ENCODE measurements around the gene CDIP1. TPM values are rescaled to one million over a fixed set of nuclear protein-coding genes. Genes with fewer than 3 reads are reported as not detected.

CDIP1 gene
- total and polyA plus RNA-seq, 10 of the 15 experiments (the other 5 are each of a cell fraction or from before 2014, with no cell fraction given), result 6.1 to 32.4 (median 13.6) TPM

DNA sequence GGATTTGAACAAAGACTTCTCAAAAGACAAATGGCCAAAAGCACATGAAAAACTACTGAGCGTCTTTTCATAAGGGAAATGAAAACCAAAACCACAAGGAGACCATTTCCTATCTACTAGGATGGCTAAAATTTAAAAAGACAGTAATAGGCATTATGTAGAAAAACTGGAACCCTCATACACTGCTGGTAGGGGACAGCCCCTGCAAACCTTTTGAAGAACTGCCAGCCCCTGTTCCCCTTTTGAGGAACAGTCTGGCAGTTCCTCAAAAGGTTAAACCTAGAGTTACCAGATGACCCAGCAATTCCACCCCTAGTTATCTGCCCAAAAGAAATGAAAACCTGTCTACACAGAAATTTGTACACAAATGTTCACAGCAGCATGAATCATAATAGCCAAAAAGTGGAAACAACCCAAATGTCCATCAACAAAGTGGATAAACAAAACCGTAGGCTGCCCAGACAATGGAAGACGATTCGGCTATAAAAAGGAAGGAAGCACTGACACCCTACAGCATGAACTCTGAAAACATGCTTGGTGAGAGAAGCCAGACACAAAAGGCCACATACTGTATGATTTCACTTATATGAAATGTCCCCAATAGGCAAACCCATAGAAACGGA lies 22.9 kb downstream of the CDIP1 start:
- Histone ChIP-seq H3K27me3 (replicated peaks in 1 of 2; ENCODE audit: control insufficient read depth in 2 of 2, insufficient read depth in 2 of 2, low read length in 1 of 2) (no peaks in the 10 kb centered on the region), H3K79me2 (ENCODE audit: control insufficient read depth, insufficient read depth, low read length) (no peaks in the 10 kb centered on the region; the same call in 1 of the 2 replicates), H3K9me3 (replicated peaks; ENCODE audit: control insufficient read depth, insufficient read depth, low read length) (no peaks in the 10 kb centered on the region), H3K4me1 (ENCODE audit: control insufficient read depth, insufficient read depth, low read length) (peaks cover 23% of the 10 kb centered on the region), H3K36me3 (ENCODE audit: control insufficient read depth in 2 of 2, insufficient read depth in 2 of 2, low read length in 1 of 2) (peaks cover 7 to 29% of the 10 kb centered on the region in 2 experiments; a peak in 3 of 4 replicates), H2AFZ (ENCODE audit: control insufficient read depth, low read depth, low read length) (peak overlapping the region; percentile 35), H4K20me1 (ENCODE audit: control insufficient read depth, insufficient read depth) (no peaks in the 10 kb centered on the region), H3K4me3 (peak overlapping the region; percentile 25; the same call in 1 of the 2 replicates), H3K9ac (ENCODE audit: control insufficient read depth, insufficient read depth, low read length) (peak overlapping the region; percentile 43; the same call in 1 of the 2 replicates), H3K27ac (ENCODE audit: control insufficient read depth, insufficient read depth) (peak overlapping the region; percentile 77), H3K4me2 (ENCODE audit: control insufficient read depth, insufficient read depth) (peak overlapping the region; percentile 36)
- POLR2A ChIA-PET, result interaction anchor here (1.9 to 2.7 kb wide), 2 partner anchors 11 to 14 kb away, joined by 4 to 6 read pairs; no protein-coding TSS in a partner anchor
- intact Hi-C loops (cut with micrococcal nuclease; ENCODE audit: unreplicated experiment) (loop anchor here (10.0 kb wide), 2 partner anchors 99 to 439 kb away; partner anchors contain the start of genes SEC14L5 and UBALD1), in situ Hi-C loops (cut with MboI) (loop anchor here (10.0 kb wide), 1 partner anchor 439 kb away; the partner anchor contains the start of gene SEC14L5)
- BruUV-seq (replicated peaks), result no TSS peak
- DNase-seq (ENCODE audit: low read depth, low spot score) (peak; percentile 52), ATAC-seq (peak; percentile 82), FAIRE-seq (peak; percentile 89)
- CTCF ChIA-PET, result interaction anchor here (0.7 to 6.7 kb wide), 5 partner anchors 10 to 108 kb away, joined by 3 to 65 read pairs (median 18); partner anchors contain the start of gene MGRN1
- SMC1A ChIA-PET (ENCODE audit: uncharacterized antibody, unreplicated experiment), result interaction anchor here (0.9 to 2.3 kb wide), 11 partner anchors 9 to 126 kb away, joined by 3 to 11 read pairs (median 5); partner anchors contain the start of gene NMRAL1
- RAD21 ChIA-PET (ENCODE audit: unreplicated experiment), result interaction anchor here (1.2 to 1.8 kb wide), 5 partner anchors 9 to 70 kb away, joined by 3 to 12 read pairs (median 5); partner anchors contain the start of gene CDIP1
- 9% methylated on average over 5 of the region's 5 CpGs for WGBS (ENCODE audit: insufficient coverage, insufficient replicate concordance, low lambda C conversion rate, missing lambda C conversion rate)
- TF ChIP-seq RB1 (IDR thresholded peaks at IDR 0.05; ENCODE audit: borderline replicate concordance) (no peak), POLR2A (IDR thresholded peaks at IDR 0.05; ENCODE audit: low read depth, low read length) (no peak), NR2F1 (conservative IDR thresholded peaks at IDR 0.05) (peak; percentile 55), ATF7 (IDR thresholded peaks at IDR 0.05; ENCODE audit: low read depth) (0 out of 2 replicates have a peak, but pooled peaks have one; percentile 27), ZNF622 (IDR thresholded peaks at IDR 0.05) (no peak), CREM (IDR thresholded peaks at IDR 0.05; ENCODE audit: low read depth) (peak; percentile 32; the same call in 1 of the 2 replicates), STAT3 (IDR thresholded peaks at IDR 0.05; ENCODE audit: low read depth, low read length) (no peak), ZBED1 (IDR thresholded peaks at IDR 0.05; ENCODE audit: borderline replicate concordance) (no peak), SMAD5 (IDR thresholded peaks at IDR 0.05; ENCODE audit: low read depth) (no peak), IKZF2 (IDR thresholded peaks at IDR 0.05) (peak; percentile 78 to 85), IKZF1 (conservative IDR thresholded peaks at IDR 0.05) (peak; percentile 66)
- TF ChIP-seq, protein P1, sequence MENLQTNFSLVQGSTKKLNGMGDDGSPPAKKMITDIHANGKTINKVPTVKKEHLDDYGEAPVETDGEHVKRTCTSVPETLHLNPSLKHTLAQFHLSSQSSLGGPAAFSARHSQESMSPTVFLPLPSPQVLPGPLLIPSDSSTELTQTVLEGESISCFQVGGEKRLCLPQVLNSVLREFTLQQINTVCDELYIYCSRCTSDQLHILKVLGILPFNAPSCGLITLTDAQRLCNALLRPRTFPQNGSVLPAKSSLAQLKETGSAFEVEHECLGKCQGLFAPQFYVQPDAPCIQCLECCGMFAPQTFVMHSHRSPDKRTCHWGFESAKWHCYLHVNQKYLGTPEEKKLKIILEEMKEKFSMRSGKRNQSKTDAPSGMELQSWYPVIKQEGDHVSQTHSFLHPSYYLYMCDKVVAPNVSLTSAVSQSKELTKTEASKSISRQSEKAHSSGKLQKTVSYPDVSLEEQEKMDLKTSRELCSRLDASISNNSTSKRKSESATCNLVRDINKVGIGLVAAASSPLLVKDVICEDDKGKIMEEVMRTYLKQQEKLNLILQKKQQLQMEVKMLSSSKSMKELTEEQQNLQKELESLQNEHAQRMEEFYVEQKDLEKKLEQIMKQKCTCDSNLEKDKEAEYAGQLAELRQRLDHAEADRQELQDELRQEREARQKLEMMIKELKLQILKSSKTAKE (IDR thresholded peaks at IDR 0.05; ENCODE audit: low read depth, poor library complexity, severe bottlenecking), result peak; percentile 66
- TF ChIP-seq, protein P2, sequence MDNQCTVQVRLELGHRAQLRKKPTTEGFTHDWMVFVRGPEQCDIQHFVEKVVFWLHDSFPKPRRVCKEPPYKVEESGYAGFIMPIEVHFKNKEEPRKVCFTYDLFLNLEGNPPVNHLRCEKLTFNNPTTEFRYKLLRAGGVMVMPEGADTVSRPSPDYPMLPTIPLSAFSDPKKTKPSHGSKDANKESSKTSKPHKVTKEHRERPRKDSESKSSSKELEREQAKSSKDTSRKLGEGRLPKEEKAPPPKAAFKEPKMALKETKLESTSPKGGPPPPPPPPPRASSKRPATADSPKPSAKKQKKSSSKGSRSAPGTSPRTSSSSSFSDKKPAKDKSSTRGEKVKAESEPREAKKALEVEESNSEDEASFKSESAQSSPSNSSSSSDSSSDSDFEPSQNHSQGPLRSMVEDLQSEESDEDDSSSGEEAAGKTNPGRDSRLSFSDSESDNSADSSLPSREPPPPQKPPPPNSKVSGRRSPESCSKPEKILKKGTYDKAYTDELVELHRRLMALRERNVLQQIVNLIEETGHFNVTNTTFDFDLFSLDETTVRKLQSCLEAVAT (IDR thresholded peaks at IDR 0.05), result 0 out of 2 replicates have a peak, but pooled peaks have one; percentile 46
- TF ChIP-seq, protein P3, sequence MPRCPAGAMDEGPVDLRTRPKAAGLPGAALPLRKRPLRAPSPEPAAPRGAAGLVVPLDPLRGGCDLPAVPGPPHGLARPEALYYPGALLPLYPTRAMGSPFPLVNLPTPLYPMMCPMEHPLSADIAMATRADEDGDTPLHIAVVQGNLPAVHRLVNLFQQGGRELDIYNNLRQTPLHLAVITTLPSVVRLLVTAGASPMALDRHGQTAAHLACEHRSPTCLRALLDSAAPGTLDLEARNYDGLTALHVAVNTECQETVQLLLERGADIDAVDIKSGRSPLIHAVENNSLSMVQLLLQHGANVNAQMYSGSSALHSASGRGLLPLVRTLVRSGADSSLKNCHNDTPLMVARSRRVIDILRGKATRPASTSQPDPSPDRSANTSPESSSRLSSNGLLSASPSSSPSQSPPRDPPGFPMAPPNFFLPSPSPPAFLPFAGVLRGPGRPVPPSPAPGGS (IDR thresholded peaks at IDR 0.05; ENCODE audit: borderline replicate concordance, insufficient read depth, low read depth, low read length, poor library complexity, severe bottlenecking), result no peak
- TF ChIP-seq, protein P4, sequence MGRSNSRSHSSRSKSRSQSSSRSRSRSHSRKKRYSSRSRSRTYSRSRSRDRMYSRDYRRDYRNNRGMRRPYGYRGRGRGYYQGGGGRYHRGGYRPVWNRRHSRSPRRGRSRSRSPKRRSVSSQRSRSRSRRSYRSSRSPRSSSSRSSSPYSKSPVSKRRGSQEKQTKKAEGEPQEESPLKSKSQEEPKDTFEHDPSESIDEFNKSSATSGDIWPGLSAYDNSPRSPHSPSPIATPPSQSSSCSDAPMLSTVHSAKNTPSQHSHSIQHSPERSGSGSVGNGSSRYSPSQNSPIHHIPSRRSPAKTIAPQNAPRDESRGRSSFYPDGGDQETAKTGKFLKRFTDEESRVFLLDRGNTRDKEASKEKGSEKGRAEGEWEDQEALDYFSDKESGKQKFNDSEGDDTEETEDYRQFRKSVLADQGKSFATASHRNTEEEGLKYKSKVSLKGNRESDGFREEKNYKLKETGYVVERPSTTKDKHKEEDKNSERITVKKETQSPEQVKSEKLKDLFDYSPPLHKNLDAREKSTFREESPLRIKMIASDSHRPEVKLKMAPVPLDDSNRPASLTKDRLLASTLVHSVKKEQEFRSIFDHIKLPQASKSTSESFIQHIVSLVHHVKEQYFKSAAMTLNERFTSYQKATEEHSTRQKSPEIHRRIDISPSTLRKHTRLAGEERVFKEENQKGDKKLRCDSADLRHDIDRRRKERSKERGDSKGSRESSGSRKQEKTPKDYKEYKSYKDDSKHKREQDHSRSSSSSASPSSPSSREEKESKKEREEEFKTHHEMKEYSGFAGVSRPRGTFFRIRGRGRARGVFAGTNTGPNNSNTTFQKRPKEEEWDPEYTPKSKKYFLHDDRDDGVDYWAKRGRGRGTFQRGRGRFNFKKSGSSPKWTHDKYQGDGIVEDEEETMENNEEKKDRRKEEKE (IDR thresholded peaks at IDR 0.05), result no peak

All from GM12878 (cell line).